ENCODE measurements around the gene TCF12.

GRCh38 chr15:57281321-57281720, 362.9 kb downstream of the TCF12 start:
- TF ChIP-seq CTCF (IDR thresholded peaks at IDR 0.05) (no peak), POLR2AphosphoS5 (IDR thresholded peaks at IDR 0.05) (no peak)

All from esophagus muscularis mucosa (tissue), 3 donors.